Measurements from ENCODE around the gene CAMK2A.

GRCh38 chr5:150271296-150271692, 18.3 kb downstream of the CAMK2A start:
- TF ChIP-seq CTCF (IDR thresholded peaks at IDR 0.05) (no peak), POLR2AphosphoS5 (IDR thresholded peaks at IDR 0.05) (no peak)

Measured in sigmoid colon (tissue), 4 donors.